NCI-H187 (cell line): ENCODE measurements around the gene DBP.
"Not testable (repeated sequence)": the region's sequence is repeated elsewhere in the genome, so short reads cannot be mapped to it uniquely, and the experiment has no call there.

ENCODE experiments used
- DNase-seq, 2 experiments: peaks; one replicate each; lab custom pipeline; 2025; lab: John Stamatoyannopoulos, UW

The DBP gene

GRCh38 chr19:48665786-48666185 lies 28.6 kb upstream of the DBP start:
- no peak for DNase-seq

DNA sequence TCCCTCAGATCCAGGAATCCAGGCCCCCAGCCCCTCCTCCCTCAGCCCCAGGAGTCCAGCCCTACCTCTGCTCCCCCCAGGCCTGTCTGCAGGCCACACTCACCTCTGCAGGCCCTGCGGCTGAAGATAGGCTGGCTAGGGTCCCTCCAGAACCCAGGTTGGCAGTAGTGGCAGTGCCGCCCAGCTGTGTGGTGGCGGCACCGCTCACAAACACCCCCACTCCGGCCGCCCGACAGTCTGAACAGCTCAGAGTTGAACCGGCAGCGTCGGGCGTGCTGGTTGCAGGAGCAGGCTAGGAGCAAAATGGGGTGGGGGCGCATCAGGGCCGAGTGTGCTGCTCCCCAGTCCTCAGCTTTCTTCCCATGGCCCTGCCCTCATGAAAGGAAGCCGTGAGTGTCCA lies 27.3 kb upstream of the DBP start:
- DNase-seq = no peak

GRCh38 chr19:48663667-48664066 lies 26.5 kb upstream of the DBP start:
- DNase-seq = no peak

- DNase-seq = no peak
These were observed 24.5 kb upstream of the DBP start for GRCh38 chr19:48661711-48662090.

GRCh38 chr19:48660852-48661710 lies 23.9 kb upstream of the DBP start:
- peak; percentile 27 to 62 for DNase-seq

- no peak for DNase-seq
These were observed 22.6 kb upstream of the DBP start for GRCh38 chr19:48659768-48660167.

DNA sequence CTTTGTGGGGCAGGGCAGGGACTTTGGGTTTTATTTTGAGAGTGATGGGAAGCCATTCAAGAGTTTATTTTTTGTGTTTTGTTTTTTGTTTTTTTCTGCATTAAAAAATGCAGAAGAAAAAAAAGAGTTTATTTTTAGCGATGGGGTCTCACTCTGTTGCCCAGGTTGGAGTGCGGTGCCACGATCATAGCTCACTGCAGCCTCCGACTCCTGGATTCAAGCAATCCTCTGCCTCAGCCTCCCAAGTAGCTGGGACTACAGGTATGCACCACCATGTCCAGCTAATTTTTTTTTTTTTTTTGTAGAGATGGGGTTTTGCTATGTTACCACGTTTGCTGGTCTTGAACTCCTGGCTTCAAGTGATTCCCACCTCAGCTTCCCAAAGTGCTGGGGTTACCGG lies 21.3 kb upstream of the DBP start:
- no peak for DNase-seq

DNA sequence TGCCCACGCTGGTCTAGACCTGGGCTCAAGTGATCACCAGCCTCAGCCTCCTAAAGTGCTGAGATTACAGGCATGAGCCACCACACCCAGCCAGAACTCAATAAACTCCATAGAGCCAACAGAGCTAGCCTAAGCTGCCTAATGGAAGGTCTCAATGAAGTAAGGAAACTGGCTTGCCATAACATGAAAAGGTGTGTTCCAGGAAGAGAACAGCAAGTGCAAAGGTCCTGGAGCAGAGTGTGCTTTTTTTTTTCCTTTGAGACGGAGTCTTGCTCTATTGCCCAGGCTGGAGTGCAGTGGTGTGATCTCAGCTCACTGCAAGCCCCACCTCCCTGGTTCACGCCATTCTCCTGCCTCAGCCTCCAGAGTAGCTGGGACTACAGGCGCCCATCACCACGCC lies 20.6 kb upstream of the DBP start:
- not testable (repeated sequence) for DNase-seq

- no peak for DNase-seq
These were observed 19.8 kb upstream of the DBP start for GRCh38 chr19:48656840-48657474.

GRCh38 chr19:48654299-48655059 lies 17.3 kb upstream of the DBP start:
- DNase-seq = no peak

- no peak for DNase-seq
These were observed 14.5 kb upstream of the DBP start for GRCh38 chr19:48651683-48652048.

- DNase-seq = no peak
These were observed 13.9 kb upstream of the DBP start for GRCh38 chr19:48650974-48651682.

- DNase-seq = no peak
These were observed 11.0 kb upstream of the DBP start for GRCh38 chr19:48648134-48648533.

- DNase-seq = no peak
These were observed 9.6 kb upstream of the DBP start for GRCh38 chr19:48646722-48647216.

DNA sequence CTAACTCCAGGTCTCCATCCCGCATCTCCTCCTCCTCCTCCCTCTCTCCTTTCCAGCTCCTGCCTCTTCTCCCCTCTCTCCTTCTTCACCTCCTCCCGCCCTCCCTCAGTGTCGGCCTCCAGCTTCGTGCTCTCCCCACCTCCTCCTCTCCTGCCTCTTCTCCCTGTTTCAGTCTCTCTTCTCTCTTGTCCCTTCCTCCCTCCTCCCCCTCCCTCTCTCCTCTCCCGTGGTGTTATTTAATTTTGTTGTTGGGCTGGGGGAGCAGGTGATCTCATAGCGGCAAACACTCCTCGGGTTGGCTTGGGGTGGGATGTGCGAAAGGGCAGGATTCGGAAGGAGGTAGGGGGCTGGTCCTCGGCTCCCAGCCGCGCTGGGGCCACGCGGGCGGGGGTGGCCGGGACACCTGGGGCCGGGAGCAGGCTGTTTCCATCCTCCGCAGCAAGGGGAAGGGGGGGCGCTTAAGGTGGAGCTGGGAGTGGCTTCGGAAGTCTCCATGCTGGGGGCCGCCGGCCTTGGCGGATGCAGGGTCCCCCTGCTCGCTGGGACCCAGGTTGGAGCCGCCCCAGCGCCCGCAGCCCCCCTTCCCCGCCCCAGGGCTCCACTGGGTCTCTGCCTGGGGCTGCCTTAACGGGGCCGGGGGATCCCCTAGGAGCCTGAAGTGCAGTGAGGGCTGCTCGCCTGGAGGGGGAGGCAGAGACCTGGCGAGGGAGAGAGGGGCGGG lies 9.0 kb upstream of the DBP start, which contains the start of gene CA11:
TSS of gene CA11 (minus strand) at position 187 of the 721 bp plus-strand sequence. CDS start 555 bp downstream, outside the sequence.
- peak; percentile 91 to 93 for DNase-seq

- no peak for DNase-seq
These were observed 8.4 kb upstream of the DBP start for GRCh38 chr19:48645620-48646000.

- peak; percentile 48 to 50 for DNase-seq
These were observed 7.8 kb upstream of the DBP start for GRCh38 chr19:48644839-48645619.

DNA sequence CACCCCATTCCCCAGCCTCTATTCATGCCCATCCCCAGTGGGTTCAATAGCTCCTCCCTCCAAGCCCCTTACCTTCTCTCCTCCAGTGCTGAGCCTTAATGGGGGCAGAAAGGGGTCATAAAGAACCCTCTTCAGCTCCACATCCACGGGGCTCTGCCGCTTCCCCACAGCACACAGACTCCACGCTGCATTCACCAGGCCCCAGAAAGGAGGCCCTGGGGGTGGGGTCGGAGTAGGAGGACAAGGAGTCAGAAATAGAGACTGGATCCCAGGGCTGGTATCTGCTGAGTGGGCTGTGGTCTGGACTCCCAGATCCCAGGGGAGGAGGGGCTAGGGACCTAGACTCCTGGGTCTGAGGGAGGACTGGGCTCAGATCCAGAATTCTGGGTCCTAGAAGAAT lies 7.2 kb upstream of the DBP start:
- no peak for DNase-seq

DNA sequence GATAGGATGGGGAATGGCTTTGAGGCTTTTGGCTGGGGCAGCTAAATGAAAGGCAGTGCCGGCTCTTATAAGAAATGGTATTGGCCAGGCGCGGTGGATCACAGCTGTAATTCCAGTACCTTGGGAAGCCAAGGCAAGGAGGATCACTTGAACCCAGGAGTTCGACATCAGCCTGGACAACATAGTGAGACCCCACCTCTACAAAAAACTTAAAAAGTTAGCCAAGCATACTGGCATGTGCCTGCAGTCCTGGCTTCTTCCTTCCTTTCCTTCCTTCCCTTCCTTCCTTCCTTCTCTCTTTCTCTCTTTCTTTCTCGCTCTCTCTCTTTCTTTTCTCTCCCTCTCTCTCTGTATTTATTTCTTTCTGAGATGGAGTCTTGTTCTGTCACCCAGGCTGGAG lies 5.7 kb upstream of the DBP start:
- no peak for DNase-seq

GRCh38 chr19:48641850-48642249 lies 4.7 kb upstream of the DBP start:
- DNase-seq = no peak
